ENCODE measurements around the gene DPH5.

DPH5 gene

DNA sequence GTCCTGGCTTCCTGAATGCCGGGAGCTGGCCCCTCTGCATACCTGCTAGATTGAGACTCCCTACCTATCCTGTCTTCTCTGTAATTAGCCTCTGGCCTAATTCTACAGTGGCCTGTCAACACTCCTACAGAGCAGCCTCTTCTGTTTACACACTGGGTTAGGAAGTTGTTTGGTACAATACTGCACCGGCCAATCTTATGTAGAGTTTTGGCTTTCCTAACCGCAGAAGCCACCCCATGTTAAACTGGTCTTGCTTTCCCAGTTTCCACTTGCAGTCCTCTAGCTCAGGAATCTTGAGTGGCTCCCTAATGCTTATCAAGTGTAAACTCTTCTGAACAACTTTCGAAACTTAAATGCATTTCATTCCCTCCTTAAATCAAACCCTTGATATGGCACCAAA lies 42.8 kb downstream of the DPH5 start:
- no peaks in the 10 kb centered on the region; the same call in 1 of the 2 replicates for H3K36me3 ChIP-seq (ENCODE audit: low read length)

DNA sequence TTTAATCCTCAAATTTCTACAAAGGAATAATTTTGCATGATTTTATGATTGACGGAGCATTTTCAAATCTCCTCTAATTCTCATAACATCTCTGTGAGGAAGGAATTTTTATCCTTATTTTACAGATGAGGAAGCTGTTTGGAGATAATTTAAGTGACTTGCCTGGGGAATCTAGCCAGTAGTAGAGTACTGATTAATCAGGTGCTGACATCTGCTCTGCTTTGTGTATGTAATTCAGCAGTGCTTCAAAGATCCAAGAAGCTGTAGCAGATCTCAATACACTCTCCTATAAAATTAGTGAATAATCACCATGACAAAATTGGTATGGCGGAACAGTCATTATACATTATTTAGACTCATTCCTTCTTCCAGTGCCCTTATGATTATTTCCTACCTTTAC lies 46.0 kb downstream of the DPH5 start:
- Histone ChIP-seq H3K27ac (ENCODE audit: low read depth, low read length) (no peak overlapping the region), H3K9me3 (ENCODE audit: insufficient read depth, low read length) (no peaks in the 10 kb centered on the region), H3F3A (ENCODE audit: insufficient read depth) (peaks cover 7% of the 10 kb centered on the region; the same call in 1 of the 2 replicates), H4K20me1 (ENCODE audit: low read depth, low read length) (no peaks in the 10 kb centered on the region), H3K9ac (ENCODE audit: low read length) (no peak overlapping the region), H3K4me3 (ENCODE audit: insufficient read depth, low read length, poor library complexity, severe bottlenecking) (no peak overlapping the region), H3K27me3 (ENCODE audit: low read length) (no peaks in the 10 kb centered on the region), H3K36me3 (ENCODE audit: low read length) (peaks cover 13% of the 10 kb centered on the region; the same call in 1 of the 2 replicates), H2AFZ (ENCODE audit: low read depth, low read length, severe bottlenecking) (no peak overlapping the region), H3K9me2 (replicated peaks; ENCODE audit: insufficient read depth, low read length) (no peaks in the 10 kb centered on the region), H3K79me2 (ENCODE audit: insufficient read depth, low read length) (no peaks in the 10 kb centered on the region), H3K4me2 (ENCODE audit: low read depth, low read length, poor library complexity, severe bottlenecking) (no peak overlapping the region)
- TF ChIP-seq EZH2phosphoT487 (conservative IDR thresholded peaks at IDR 0.05; ENCODE audit: low read length): no peak
- TF ChIP-seq, protein P1, sequence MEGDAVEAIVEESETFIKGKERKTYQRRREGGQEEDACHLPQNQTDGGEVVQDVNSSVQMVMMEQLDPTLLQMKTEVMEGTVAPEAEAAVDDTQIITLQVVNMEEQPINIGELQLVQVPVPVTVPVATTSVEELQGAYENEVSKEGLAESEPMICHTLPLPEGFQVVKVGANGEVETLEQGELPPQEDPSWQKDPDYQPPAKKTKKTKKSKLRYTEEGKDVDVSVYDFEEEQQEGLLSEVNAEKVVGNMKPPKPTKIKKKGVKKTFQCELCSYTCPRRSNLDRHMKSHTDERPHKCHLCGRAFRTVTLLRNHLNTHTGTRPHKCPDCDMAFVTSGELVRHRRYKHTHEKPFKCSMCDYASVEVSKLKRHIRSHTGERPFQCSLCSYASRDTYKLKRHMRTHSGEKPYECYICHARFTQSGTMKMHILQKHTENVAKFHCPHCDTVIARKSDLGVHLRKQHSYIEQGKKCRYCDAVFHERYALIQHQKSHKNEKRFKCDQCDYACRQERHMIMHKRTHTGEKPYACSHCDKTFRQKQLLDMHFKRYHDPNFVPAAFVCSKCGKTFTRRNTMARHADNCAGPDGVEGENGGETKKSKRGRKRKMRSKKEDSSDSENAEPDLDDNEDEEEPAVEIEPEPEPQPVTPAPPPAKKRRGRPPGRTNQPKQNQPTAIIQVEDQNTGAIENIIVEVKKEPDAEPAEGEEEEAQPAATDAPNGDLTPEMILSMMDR (IDR thresholded peaks at IDR 0.05; ENCODE audit: insufficient read depth, low read length, poor library complexity, severe bottlenecking): no peak

More for the DNA sequence above, 42.8 kb downstream of the DPH5 start:
- Histone ChIP-seq H3K9me2 (replicated peaks; ENCODE audit: insufficient read depth, low read length) (no peaks in the 10 kb centered on the region), H3K27ac (ENCODE audit: low read depth, low read length) (no peak overlapping the region), H3K9ac (ENCODE audit: low read length) (no peak overlapping the region), H2AFZ (ENCODE audit: low read depth, low read length, severe bottlenecking) (no peak overlapping the region), H3K4me3 (ENCODE audit: insufficient read depth, low read length, poor library complexity, severe bottlenecking) (no peak overlapping the region), H3K4me2 (ENCODE audit: low read depth, low read length, poor library complexity, severe bottlenecking) (no peak overlapping the region), H3K9me3 (ENCODE audit: insufficient read depth, low read length) (no peaks in the 10 kb centered on the region), H3F3A (ENCODE audit: insufficient read depth) (peaks cover 7% of the 10 kb centered on the region; the same call in 1 of the 2 replicates), H3K27me3 (ENCODE audit: low read length) (no peaks in the 10 kb centered on the region), H3K79me2 (ENCODE audit: insufficient read depth, low read length) (no peaks in the 10 kb centered on the region), H4K20me1 (ENCODE audit: low read depth, low read length) (no peaks in the 10 kb centered on the region)
- no peak for TF ChIP-seq EZH2phosphoT487 (conservative IDR thresholded peaks at IDR 0.05; ENCODE audit: low read length)
- TF ChIP-seq, protein P1 (IDR thresholded peaks at IDR 0.05; ENCODE audit: insufficient read depth, low read length, poor library complexity, severe bottlenecking): no peak

DNA sequence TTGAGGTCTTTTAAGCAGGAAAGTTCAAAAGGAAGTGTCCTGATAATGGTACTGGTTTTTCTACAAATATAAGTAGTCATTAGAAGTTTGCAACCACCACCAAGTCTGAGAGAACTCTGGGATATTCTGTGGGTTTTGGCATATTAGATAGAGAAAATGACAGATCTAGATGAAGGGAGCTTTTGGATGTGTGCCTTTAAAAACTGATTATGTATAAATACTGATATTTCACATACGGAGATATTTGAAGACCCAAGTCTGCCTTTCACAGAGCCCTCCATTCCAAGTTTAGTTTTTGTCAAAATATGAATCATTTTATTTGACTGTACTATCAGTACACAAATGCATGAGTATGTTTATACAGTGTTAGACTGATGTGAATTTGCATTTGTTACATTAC lies 48.6 kb downstream of the DPH5 start:
- Histone ChIP-seq H3K4me2 (ENCODE audit: low read depth, low read length, poor library complexity, severe bottlenecking) (no peak overlapping the region), H4K20me1 (ENCODE audit: low read depth, low read length) (no peaks in the 10 kb centered on the region), H3K27me3 (ENCODE audit: low read length) (no peaks in the 10 kb centered on the region), H3K4me3 (ENCODE audit: insufficient read depth, low read length, poor library complexity, severe bottlenecking) (no peak overlapping the region), H2AFZ (ENCODE audit: low read depth, low read length, severe bottlenecking) (no peak overlapping the region), H3K36me3 (ENCODE audit: low read length) (peaks cover 13% of the 10 kb centered on the region; the same call in 1 of the 2 replicates), H3K9ac (ENCODE audit: low read length) (no peak overlapping the region), H3K9me2 (replicated peaks; ENCODE audit: insufficient read depth, low read length) (no peaks in the 10 kb centered on the region), H3K27ac (ENCODE audit: low read depth, low read length) (no peak overlapping the region), H3F3A (ENCODE audit: insufficient read depth) (peaks cover 7% of the 10 kb centered on the region; the same call in 1 of the 2 replicates), H3K9me3 (ENCODE audit: insufficient read depth, low read length) (no peaks in the 10 kb centered on the region), H3K79me2 (ENCODE audit: insufficient read depth, low read length) (no peaks in the 10 kb centered on the region)
- TF ChIP-seq EZH2phosphoT487 (conservative IDR thresholded peaks at IDR 0.05; ENCODE audit: low read length): no peak
- TF ChIP-seq, protein P1 (IDR thresholded peaks at IDR 0.05; ENCODE audit: insufficient read depth, low read length, poor library complexity, severe bottlenecking): no peak

Data from SU-DHL-6 (cell line).